Articular chondrocyte of knee joint (primary cell): Measurements from ENCODE around the gene HDGF. TPM values are rescaled to one million over a fixed set of nuclear protein-coding genes. Genes with fewer than 3 reads are reported as not detected.

ENCODE experiments used
- total RNA-seq: library from RNA; depleted of rRNA; stranded (reverse); fragments of >200 nt; gene quantifications from 2 replicates; pipeline ENCODE4 v1.2.3, GENCODE V29; 2012

HDGF gene
- 131 and 139 TPM in 2 replicates for total RNA-seq

DNA sequence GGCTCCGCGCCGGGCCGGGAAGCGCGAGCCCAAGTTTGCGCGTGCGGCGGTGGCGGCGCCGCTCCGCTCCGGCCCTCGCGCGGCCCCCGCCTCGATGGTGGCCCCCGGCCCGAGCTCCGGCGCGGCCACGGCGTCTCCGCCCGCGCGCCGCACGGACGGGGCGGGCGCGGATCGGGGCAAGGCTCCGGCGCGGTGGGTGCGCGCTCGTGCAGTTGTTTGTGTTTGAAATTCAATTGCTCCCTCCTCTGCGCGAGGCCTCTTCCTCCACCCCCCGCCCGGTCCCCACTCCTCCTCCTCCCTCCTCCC, at the start of gene HDGF:
Gene HDGF, minus strand, starts transcription at position 225 of the 306 bp plus-strand sequence. CDS start 246 bp downstream, outside the sequence.

GRCh38 chr1:156767101-156767878, 15.8 kb upstream of the HDGF start, which contains the start of gene PRCC:
TSS of gene PRCC (plus strand) at chr1:156767535. CDS start at chr1:156767772, 237 bp downstream.

GRCh38 chr1:156740741-156741480, 10.6 kb downstream of the HDGF start, which contains the start of gene MRPL24:
TSS of gene MRPL24 (minus strand) at chr1:156741088. CDS start at chr1:156738704, 2,384 bp downstream.

GRCh38 chr1:156728599-156729462, 22.6 kb downstream of the HDGF start, which contains the start of gene ISG20L2:
TSS of gene ISG20L2 (minus strand) at chr1:156728766. CDS start at chr1:156727652, 1,114 bp downstream.

DNA sequence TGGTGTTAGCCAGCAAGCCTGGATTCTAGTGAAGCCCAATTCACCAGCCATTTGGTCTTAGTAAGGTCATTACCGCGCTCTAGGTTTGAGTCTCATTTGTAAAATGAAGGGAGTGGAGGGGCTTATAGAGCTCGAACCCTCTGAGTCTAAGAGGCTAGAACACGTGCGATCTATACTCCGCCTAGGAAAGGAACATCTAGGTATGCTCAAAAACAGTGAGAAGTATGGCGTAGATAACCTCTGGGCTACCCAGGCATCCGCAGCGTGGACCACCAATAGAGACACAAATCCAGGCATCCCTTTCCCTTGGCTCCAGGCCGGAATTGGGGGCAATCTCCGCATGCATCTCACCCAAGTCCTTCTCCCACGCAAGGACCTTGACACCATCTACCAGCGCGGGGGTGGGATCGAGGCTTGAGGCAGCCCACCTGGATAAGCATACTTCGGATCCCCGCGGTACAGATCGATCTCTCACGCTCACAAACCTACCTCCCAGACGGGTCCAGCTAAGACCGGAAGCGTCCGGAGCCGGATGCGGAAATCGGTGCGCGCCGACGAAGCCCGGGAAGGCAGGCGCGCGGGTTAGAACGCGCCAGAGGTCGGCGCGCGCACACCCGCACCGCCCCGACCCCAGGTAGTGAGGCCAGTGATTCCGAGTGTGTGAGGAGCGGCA, 23.4 kb downstream of the HDGF start, which contains the start of gene METTL25B:
Gene METTL25B, plus strand, starts transcription at position 544 of the 673 bp plus-strand sequence. CDS start 636 bp downstream, outside the sequence.

GRCh38 chr1:156705321-156705917, 46.1 kb downstream of the HDGF start, which contains the start of gene CRABP2:
TSS of gene CRABP2 (minus strand) at chr1:156705583. CDS start at chr1:156705446, 137 bp downstream.

Other genes starting within 250 kb of the HDGF start
- gene IQGAP3, start 179.1 kb downstream of the HDGF start, total RNA-seq = 17.2 and 19.9 TPM in 2 replicates
- not detected in 2 replicates for gene TTC24, start 172.0 kb downstream of the HDGF start, total RNA-seq
- gene NAXE, start 159.9 kb downstream of the HDGF start, total RNA-seq = 49.9 and 52.4 TPM in 2 replicates
- 10.5 and 10.6 TPM in 2 replicates for gene GPATCH4, start 150.2 kb downstream of the HDGF start, total RNA-seq
- gene HAPLN2, start 132.3 kb downstream of the HDGF start, total RNA-seq = not detected in 2 replicates
- gene BCAN, start 109.6 kb downstream of the HDGF start, total RNA-seq = not detected in 2 replicates
- 0.26 and 0.65 TPM in 2 replicates for gene NES, start 74.3 kb downstream of the HDGF start, total RNA-seq
- gene CRABP2, start 46.1 kb downstream of the HDGF start, total RNA-seq = 1.6 and 3.0 TPM in 2 replicates
- gene METTL25B, start 23.2 kb downstream of the HDGF start, total RNA-seq = 8.5 and 10.8 TPM in 2 replicates
- gene ISG20L2, start 22.9 kb downstream of the HDGF start, total RNA-seq = 15.6 and 19.5 TPM in 2 replicates
- 28.9 and 35.8 TPM in 2 replicates for gene MRPL24, start 10.6 kb downstream of the HDGF start, total RNA-seq
- gene PRCC, start 15.9 kb upstream of the HDGF start, total RNA-seq = 21.9 and 22.0 TPM in 2 replicates
- 0.52 TPM in 1 of 2 replicates, not detected in the other for gene SH2D2A, start 65.2 kb upstream of the HDGF start, total RNA-seq
- under 0.01 TPM in 1 of 2 replicates, not detected in the other for gene INSRR, start 107.4 kb upstream of the HDGF start, total RNA-seq
- gene NTRK1, start 109.2 kb upstream of the HDGF start, total RNA-seq = 0.11 TPM in 1 of 2 replicates, not detected in the other
- 4.2 and 5.5 TPM in 2 replicates for gene PEAR1, start 142.0 kb upstream of the HDGF start, total RNA-seq
- gene LRRC71, start 169.0 kb upstream of the HDGF start, total RNA-seq = not detected in 2 replicates